8988T (cell line): ENCODE data around the gene SMIM12.
"Not testable (repeated sequence)": the region's sequence is repeated elsewhere in the genome, so short reads cannot be mapped to it uniquely, and the experiment has no call there.

Source experiments
- DNase-seq: peaks from one replicate; pipeline ENCODE4 v3.0.0; 2011

SMIM12 gene

DNA sequence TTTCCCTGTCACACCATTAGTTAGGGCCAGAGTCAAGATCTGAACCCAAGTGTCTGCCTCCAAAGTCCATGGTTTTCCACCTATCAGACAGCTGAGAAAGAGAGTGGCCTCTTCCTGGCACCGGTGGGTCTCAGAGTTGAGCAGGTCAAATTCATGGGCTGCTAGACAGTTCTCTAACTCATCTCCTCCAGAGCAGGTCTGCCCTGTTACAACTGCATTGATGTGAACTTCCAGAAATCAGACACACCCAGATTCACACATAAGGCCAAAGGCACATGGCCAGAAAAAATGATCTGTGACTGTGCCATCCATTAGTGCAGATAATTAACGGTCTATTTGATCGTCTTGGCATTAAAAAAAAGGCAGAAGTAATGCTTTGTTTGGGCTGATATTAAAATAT, 17.5 kb downstream of the SMIM12 start:
- no peak for DNase-seq

DNA sequence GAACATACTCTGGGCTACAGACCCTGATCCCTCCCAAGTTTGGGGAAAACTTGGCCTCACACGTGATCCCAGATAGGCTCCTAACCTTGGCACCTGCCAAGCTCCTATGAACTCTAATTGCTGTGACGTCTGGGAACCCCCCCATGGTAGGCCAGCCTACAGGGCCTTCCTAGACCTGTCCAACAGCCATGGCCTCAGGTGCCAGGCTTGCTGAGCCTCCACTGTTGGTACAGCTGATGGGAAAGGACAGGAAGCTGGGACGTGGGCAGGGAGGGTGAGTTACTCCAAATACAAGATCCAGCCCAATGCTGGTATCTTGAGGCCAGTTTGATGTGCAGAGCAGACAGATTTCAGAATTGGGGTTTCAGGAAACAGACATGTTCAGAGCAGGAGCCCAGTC, 19.1 kb downstream of the SMIM12 start:
- no peak for DNase-seq

DNA sequence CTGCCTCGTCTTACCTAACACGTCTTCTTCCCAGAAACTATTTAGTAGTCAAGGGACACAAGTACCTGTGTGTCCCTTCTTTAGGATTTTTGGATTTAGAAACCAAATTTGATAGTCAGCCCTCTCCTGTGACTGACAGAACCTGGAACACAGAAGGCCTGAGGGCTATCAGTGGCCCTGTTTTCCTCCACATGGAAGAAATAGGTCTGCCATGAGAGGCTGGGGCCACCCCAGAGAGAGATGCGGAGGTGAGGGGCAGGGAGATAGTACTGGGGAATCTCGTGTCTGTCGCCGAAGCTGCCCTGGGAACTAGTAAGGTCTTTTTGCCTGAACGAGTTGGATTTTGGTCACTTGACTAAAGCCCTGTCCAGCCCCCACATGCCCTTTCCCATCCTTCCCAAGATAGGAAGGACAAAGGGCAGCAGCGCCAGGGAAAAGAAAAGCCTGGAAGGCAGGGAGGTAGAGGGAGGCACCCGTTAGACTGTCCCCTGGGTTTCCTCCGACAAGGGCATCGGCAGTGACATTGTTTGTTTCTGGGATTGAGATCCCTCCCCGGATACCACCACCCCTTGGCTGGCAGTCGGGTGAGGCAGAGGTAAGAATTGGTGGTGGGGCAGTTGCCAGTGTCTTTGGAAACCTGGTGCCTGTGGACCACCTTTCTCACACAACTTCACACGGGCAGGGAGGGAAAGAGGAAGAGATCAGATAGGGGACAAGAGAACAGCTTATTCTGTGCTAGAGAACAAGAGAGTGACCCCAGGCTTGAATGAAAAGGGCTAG, 19.8 kb downstream of the SMIM12 start:
- no peak for DNase-seq

DNA sequence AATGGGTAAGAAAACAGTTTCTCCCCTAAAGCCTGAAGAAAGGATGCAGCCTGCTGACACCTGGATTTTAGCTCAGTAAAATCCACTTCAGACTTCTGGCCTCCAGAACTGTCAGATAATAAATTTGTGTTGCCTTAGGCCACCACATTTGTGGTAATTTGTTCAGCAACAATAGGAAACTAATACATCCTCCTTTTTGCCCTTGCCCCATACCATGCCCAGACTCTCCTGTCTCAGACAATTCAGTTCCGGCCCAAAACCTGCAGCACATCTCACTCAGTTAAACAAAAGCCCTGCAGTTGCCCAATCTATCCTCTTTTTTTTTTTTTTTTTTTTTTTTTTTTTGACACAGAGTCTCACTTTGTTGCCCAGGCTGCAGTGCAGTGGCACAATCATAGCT, 25.8 kb downstream of the SMIM12 start:
- no peak for DNase-seq

DNA sequence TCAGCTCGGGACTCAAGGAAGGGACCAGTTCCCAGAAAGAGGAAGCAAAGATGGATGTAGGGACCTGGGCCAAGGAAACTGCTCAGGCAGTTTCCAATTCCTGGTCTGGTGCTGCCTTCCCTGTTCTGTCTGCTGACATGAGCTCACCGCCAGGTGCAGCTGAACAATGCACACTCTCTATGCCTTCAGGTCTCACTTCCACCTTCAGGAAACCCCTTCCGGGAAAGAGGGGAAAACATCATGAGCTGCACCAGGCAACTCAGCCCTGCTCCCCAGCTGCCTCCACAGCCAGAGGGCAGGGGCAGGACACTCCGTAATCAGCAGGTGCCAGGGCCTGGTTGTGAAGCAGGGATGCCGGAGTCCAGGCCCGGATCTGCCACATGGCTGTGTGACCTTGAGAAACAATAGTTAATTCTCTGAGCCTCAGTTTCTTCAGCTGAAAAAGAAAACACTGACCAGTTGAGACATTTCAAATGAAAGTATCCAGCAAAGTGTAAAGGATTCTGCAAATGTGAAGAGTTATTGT, 27.8 kb downstream of the SMIM12 start:
- no peak for DNase-seq

DNA sequence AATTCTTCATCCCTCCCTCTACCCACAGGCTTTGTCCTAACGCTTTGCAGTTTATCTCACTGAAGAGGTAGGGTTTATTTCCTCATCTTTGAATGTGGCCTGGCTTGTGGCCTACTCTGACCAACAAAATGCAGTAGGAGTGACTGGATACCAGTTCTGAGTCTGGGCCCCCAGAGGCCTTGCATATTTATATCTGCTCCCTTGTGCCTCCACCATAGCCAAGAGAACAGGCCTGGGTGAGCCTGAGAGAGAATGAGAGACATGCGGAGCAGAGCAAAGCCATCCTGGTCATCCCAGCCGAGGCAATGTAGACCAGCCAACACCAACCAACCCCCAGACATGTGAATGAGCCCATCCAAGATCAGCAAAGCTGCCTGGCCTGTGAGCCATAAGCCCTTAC, 30.3 kb downstream of the SMIM12 start:
- no peak for DNase-seq

DNA sequence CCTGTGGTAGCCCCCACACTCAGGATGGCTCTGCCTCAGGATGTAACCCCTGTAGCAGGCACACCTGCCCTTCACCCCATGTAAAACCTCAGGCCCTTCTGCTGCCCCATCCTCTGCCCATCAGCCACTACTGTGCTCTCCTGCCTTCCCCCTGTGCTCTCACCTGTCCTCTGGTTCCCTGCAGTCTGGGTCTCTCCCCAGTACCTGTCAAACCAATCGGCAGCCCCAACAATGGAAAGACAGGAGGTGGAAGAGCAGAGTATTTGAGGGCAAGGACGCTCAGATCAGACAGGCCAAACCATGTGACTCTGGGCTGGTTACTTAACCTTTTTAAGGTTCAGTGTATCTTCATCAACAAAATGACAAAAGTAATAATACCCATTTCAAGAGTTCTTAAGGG, 30.9 kb downstream of the SMIM12 start:
- DNase-seq = no peak

DNA sequence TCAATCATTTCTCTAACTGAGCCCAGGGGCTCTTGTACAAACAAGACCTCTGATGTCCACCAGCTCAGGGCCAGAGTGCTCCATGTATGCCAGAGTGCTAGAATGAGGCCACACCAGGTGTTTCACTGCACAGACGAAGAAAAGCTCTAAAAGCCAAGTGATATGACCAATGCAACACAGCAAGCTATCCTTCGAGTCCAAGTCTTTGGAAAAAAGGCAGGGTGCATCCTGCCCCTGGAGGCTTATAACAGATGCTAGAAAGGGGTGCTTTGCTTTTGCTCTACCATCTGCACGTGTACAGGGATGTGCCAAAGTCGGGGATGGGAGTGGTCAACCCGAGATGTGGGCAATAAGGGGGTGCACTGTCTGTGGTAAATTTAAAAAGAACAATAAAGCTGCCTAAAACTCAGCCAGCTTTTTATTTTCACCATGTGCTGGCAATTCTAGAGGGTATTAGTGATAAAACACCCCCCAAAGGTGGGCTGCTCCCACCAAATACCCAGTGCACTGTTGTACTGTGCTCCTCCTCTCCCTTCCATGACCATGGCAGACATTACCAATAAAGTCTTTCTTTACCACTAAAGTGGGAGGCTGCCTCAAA, 32.1 kb downstream of the SMIM12 start:
- no peak for DNase-seq

DNA sequence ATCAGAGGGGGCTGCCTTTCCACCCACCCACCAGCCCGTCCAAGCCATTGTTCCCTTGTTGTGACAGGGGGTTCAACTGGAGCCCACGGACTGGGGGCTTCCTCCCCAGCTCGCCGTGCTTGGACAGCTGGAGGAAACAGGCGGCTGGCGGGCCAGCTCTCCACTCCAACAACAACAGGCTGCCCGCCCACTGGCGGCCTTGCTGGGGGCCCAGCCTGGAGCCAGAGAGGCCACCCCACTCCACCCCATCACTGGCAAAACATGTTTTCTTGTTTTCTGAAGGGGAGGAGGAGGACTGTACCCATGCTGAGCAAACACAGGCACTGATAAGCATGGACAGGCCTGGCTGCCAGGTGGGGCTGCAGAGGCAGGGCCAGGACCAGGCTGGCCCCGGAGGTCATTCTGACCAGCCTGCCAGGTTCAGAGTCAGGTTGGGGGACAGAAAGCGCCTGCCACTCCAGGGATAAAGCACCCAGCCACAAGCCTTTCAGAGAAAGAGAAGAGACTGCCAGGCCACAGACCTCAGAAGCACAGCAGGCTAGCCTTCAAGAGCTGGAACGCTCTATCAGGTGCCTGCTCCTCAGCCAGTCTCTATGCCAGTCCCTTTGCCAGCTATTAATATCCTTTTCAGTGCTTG, 34.0 kb downstream of the SMIM12 start:
- no peak for DNase-seq

DNA sequence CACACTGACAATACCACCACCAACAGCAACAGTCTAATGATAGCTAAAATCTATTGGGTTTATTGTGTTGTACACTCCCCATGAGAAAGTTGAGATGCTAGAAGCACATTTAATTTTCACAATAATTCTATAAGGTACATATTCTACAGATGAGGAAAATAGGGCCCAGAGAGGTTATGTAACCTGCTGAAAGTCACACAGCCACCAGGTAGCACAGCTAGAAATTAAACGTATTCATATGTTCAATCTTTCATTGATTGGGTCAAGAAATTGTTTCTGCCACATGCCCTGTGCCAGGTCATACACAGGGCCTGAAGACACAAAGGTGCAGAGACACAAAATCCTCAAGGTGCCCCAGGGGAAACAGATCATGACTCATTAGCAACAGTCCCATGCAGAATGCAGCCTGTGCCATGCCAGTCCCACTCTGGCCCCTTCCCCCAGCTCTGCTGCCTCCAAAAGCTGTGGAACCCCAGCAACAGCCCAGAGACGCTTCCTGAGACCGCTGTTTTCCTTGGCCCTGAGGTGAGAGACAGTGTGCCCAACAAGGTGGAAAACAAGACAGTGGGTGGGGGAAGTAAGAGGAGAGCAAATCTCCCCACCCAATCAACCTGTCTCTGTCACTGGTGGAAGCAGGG, 34.6 kb downstream of the SMIM12 start:
- no peak for DNase-seq

DNA sequence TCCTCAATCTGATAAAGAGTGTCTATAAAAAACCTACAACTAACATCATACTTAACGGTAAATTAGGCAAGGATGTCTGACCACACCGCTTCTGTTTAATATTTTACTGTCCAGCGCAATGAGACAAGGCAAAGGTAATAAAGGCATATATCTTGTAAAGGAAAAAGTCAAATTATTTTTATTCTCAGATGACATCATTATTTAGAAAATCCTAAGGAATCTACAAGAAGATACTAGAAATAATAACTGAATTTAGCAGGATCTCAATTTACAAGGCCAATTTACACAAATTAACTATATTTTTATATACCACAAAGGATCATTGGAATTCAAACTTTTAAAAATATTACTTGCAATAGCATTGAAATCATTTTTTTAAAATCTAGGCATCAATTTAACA, 37.3 kb downstream of the SMIM12 start:
- no peak for DNase-seq

DNA sequence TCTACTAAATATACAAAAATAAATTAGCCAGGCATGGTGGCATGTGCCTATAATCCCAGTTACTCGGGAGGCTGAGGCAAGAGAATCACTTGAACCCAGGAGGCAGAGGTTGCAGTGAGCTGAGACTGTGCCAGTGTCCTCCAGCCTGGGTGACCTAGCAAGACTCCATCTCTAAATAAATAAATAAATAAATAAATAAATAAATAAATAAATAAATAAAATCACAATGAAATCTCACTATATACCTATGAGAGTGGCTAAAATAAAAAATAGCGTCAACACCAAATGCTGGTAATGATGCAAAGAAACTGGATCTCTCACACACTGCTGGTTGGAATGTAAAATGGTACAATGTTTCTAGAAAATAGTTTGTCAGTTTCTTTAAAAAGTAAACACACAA, 40.7 kb downstream of the SMIM12 start:
- DNase-seq = not testable (repeated sequence)

DNA sequence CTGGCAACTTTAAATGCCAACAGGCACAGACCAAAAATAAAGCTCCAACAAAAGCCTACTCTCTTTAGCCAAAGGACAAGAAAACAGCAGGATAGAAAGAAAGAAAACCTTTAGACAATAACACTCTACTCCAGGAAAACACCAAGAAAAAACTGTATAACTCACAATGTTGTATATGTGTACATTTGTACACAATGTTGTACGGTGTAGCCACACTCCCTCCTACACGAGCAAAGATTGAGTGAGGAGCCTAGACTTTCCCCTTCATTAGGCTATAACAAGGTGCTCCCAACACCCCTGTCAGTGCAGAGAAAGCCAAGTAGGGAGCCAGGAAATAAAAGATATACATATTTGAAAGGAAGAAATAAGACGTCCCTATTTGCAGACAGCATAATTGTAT, 42.8 kb downstream of the SMIM12 start:
- DNase-seq = no peak

DNA sequence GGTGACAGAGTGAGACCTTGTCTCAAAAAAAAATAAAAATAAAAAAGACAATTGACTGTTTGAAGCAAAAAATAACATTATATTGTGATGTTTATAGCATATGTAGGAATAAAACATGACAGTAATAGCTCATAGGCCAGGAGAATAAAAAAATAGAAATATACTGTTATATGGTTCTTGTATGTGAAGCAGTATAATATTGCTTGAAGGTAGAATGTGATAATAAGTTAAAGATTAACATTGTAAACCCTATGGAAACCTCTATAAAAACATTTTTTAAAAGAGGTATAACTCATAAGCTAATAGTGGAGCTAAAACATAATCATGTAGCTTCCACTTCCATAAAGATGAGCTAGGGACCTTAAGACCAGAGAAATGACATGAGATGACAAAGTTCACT, 43.2 kb downstream of the SMIM12 start:
- DNase-seq = no peak

DNA sequence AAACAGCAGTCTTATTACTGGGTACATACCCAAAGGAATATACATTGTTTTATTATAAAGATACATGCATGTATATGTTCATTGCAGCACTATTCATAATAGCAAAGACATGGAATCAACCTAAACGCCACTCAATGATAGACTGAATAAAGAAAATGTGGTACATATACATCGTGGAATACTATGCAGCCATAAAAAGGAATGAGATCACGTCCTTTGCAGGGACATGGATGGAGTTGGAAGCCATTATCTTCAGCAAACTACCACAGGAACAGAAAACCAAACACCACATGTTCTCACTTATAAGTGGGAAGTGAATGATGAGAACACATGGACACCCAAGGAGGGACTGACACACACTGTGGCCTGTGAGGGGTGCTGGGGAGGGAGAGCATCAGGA, 48.8 kb downstream of the SMIM12 start:
- DNase-seq = not testable (repeated sequence)

DNA sequence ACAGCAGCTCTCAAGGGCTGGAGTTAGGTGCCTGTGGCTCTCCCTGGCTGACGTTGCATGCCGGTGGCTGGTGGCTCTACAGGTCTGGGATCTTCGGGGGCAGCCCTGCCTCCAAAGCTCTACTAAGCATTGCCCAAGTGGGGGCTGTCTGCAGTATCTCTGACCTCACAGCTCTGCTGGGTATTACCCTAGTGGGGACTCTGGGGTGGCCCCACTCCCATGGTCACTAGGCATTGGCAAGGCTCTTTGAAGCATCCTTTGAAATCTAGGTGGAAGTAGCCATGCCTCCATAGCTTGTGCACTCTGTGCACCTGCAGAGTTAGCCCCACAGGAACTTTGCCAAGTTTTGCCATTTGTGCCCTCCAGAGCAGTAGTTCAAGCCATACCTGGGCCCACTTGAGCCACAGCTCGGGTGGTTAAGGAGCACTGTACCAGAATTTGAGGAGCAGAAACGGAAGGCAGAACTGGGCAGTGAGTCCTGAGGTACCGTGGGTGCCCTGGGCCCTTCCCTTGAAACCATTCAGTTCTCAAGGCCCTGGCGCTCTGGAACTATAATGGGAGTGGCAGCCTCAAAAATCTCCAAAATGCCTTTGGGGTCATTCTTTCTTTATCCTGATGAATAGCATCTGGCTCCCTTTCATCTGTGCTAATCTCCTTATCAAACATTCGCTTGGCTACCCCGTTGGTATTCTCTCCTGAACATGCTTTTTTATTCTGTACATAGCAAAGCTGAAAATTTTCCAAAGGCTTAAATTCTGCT, 51.3 kb downstream of the SMIM12 start:
- DNase-seq = no peak

DNA sequence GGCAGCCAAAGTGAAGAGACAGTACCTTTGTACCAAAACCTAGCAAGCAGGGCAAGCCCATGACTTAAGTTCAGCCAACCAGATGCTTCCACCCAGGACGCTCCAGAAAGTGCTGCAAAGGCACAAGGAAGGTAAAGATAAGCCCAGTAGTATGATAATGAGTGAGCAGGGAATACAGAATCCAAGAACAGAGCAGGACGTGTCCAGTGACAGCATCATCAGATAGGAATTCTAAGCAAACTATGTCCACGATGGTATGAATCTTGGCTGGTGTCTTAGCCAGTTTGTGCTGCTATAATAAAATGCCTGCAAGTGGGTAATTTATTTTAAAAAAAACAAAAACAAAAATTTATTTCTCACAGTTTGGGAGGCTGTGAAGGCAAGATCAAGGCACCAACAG, 53.2 kb downstream of the SMIM12 start:
- DNase-seq = no peak

DNA sequence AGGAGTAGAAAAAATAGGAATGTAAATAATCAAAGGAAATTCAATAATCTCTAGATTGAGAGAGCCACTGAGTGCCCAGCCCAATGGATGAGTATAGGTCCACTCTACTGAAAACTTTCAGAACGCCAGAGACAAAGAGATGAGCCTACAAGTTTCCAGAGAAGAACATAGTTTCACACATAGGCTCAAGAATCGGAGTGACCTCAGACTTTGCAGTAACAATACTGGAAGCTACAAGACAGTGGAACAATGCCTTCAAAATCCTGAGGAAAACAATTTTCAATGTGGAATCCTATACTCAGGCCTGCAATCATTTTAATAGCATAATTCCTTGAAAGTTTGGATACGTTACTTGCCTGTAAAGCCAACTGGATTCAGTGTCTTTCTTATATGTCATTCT, 55.8 kb downstream of the SMIM12 start:
- no peak for DNase-seq
